Medulla oblongata (tissue), 1 donor: ENCODE data around the gene LAMA2.

Experiments used
- DNase-seq: peaks from one replicate; pipeline ENCODE4 v3.0.0-alpha.2; 2015; ENCODE audit errors: extremely low spot score

Gene LAMA2

GRCh38 chr6:129440691-129441090 lies 557.8 kb downstream of the LAMA2 start:
- no peak for DNase-seq

GRCh38 chr6:129444683-129445082 lies 561.7 kb downstream of the LAMA2 start:
- DNase-seq = no peak

GRCh38 chr6:129446272-129447197 lies 563.6 kb downstream of the LAMA2 start:
- no peak for DNase-seq

GRCh38 chr6:129447198-129447565 lies 564.2 kb downstream of the LAMA2 start:
- DNase-seq = no peak

GRCh38 chr6:129448965-129449364 lies 566.0 kb downstream of the LAMA2 start:
- DNase-seq = no peak

GRCh38 chr6:129451187-129451586 lies 568.2 kb downstream of the LAMA2 start:
- DNase-seq = no peak

GRCh38 chr6:129453073-129453472 lies 570.1 kb downstream of the LAMA2 start:
- no peak for DNase-seq

GRCh38 chr6:129454488-129454887 lies 571.5 kb downstream of the LAMA2 start:
- no peak for DNase-seq

- no peak for DNase-seq
Measured at GRCh38 chr6:129455126-129455769, 572.3 kb downstream of the LAMA2 start.

- DNase-seq = no peak
Measured at GRCh38 chr6:129460221-129460620, 577.3 kb downstream of the LAMA2 start.

GRCh38 chr6:129469070-129469662 lies 586.2 kb downstream of the LAMA2 start:
- no peak for DNase-seq

- DNase-seq = no peak
Measured at GRCh38 chr6:129472239-129472638, 589.3 kb downstream of the LAMA2 start.

- no peak for DNase-seq
Measured at GRCh38 chr6:129473546-129473945, 590.6 kb downstream of the LAMA2 start.

- no peak for DNase-seq
Measured at GRCh38 chr6:129475477-129476247, 592.7 kb downstream of the LAMA2 start.

- no peak for DNase-seq
Measured at GRCh38 chr6:129476248-129476564, 593.3 kb downstream of the LAMA2 start.

- no peak for DNase-seq
Measured at GRCh38 chr6:129476810-129477209, 593.9 kb downstream of the LAMA2 start.

GRCh38 chr6:129478379-129478778 lies 595.4 kb downstream of the LAMA2 start:
- no peak for DNase-seq

- no peak for DNase-seq
Measured at GRCh38 chr6:129481706-129482105, 598.8 kb downstream of the LAMA2 start.

GRCh38 chr6:129485746-129486145 lies 602.8 kb downstream of the LAMA2 start:
- DNase-seq = no peak

GRCh38 chr6:129486327-129486726 lies 603.4 kb downstream of the LAMA2 start:
- DNase-seq = peak; percentile 13

GRCh38 chr6:129488313-129488712 lies 605.4 kb downstream of the LAMA2 start:
- no peak for DNase-seq

- no peak for DNase-seq
Measured at GRCh38 chr6:129489215-129489765, 606.4 kb downstream of the LAMA2 start.
